HEK293 (cell line): ENCODE data around the gene DARS2.

ENCODE experiments used
- BCL11A ChIP-seq: fragments of 450-650 bp; formaldehyde crosslinking; IDR thresholded peaks from 2 replicates; pipeline ENCODE4 v1.5.1; 2016; ENCODE audit warnings: low read depth, missing biosample characterization, missing genetic modification characterization
- GLIS1 ChIP-seq: fragments of 450-650 bp; formaldehyde crosslinking; IDR thresholded peaks from 2 replicates; pipeline ENCODE4 v1.5.1; 2016; ENCODE audit warnings: missing biosample characterization, missing genetic modification characterization
- KLF7 ChIP-seq: fragments of 450-650 bp; formaldehyde crosslinking; IDR thresholded peaks from 2 replicates; pipeline ENCODE4 v1.5.1; 2016; ENCODE audit warnings: missing biosample characterization, missing genetic modification characterization, borderline replicate concordance
- KLF9 ChIP-seq: fragments of 450-650 bp; formaldehyde crosslinking; IDR thresholded peaks from 2 replicates; pipeline ENCODE4 v1.5.1; 2016; ENCODE audit warnings: missing biosample characterization, missing genetic modification characterization, low read depth
- MZF1 ChIP-seq: fragments of 450-650 bp; formaldehyde crosslinking; IDR thresholded peaks from 2 replicates; pipeline ENCODE4 v1.5.1; 2017; ENCODE audit warnings: missing biosample characterization, missing genetic modification characterization, borderline replicate concordance
- SALL2 ChIP-seq: fragments of 450-650 bp; formaldehyde crosslinking; IDR thresholded peaks from 2 replicates; pipeline ENCODE4 v1.5.0; 2017; ENCODE audit warnings: missing biosample characterization, mild to moderate bottlenecking, missing genetic modification characterization, borderline replicate concordance
- SP7 ChIP-seq: fragments of 450-650 bp; formaldehyde crosslinking; IDR thresholded peaks from 2 replicates; pipeline ENCODE4 v1.5.1; 2016; ENCODE audit warnings: missing biosample characterization, missing genetic modification characterization
- ZIC2 ChIP-seq: fragments of 450-650 bp; formaldehyde crosslinking; IDR thresholded peaks from 2 replicates; pipeline ENCODE4 v1.5.1; 2016; ENCODE audit warnings: missing biosample characterization, missing genetic modification characterization
- ZNF112 ChIP-seq: fragments of 450-650 bp; formaldehyde crosslinking; IDR thresholded peaks from 2 replicates; pipeline ENCODE4 v1.5.0; 2017; ENCODE audit warnings: missing biosample characterization, missing genetic modification characterization
- ZNF155 ChIP-seq: fragments of 450-650 bp; formaldehyde crosslinking; IDR thresholded peaks from 2 replicates; pipeline ENCODE4 v1.5.1; 2016; ENCODE audit warnings: missing biosample characterization, missing genetic modification characterization
- ZNF174 ChIP-seq: fragments of 450-650 bp; formaldehyde crosslinking; IDR thresholded peaks from 2 replicates; pipeline ENCODE4 v1.5.0; 2017; ENCODE audit warnings: missing biosample characterization, mild to moderate bottlenecking, missing genetic modification characterization
- ZNF184 ChIP-seq: fragments of 450-650 bp; IDR thresholded peaks from 2 replicates; pipeline ENCODE4 v1.5.1; 2018; ENCODE audit warnings: missing biosample characterization, mild to moderate bottlenecking, missing genetic modification characterization
- ZNF2 ChIP-seq: fragments of 450-650 bp; formaldehyde crosslinking; IDR thresholded peaks from 2 replicates; pipeline ENCODE4 v1.5.1; 2016; ENCODE audit warnings: missing biosample characterization, missing genetic modification characterization
- ZNF266 ChIP-seq: fragments of 450-650 bp; formaldehyde crosslinking; IDR thresholded peaks from 2 replicates; pipeline ENCODE4 v1.5.1; 2016; ENCODE audit warnings: missing biosample characterization, missing genetic modification characterization, low read depth
- ZNF274 ChIP-seq, 2 experiments: fragments of 200-500 bp in 1 of 2; fragments of 450-650 bp in 1 of 2; sonication (Bioruptor generic) in 1 of 2; formaldehyde crosslinking in 1 of 2; IDR thresholded peaks; 2 replicates each; pipeline versions ENCODE4 v1.5.1 to v1.6.1; 2014 to 2016; ENCODE audit warnings: borderline replicate concordance in 1 of 2, inconsistent platforms in 1 of 2, low read length in 1 of 2, missing biosample characterization in 1 of 2, missing genetic modification characterization in 1 of 2
- ZNF302 ChIP-seq: fragments of 450-650 bp; formaldehyde crosslinking; IDR thresholded peaks from 2 replicates; pipeline ENCODE4 v1.5.1; 2016; ENCODE audit warnings: missing biosample characterization, missing genetic modification characterization, low read depth
- ZNF324 ChIP-seq: fragments of 450-650 bp; formaldehyde crosslinking; IDR thresholded peaks from 2 replicates; pipeline ENCODE4 v1.5.1; 2016; ENCODE audit warnings: missing biosample characterization, missing genetic modification characterization
- ZNF394 ChIP-seq: fragments of 450-650 bp; formaldehyde crosslinking; IDR thresholded peaks from 2 replicates; pipeline ENCODE4 v1.5.1; 2016; ENCODE audit warnings: missing biosample characterization, missing genetic modification characterization, mild to moderate bottlenecking, moderate library complexity, borderline replicate concordance
- ZNF48 ChIP-seq: fragments of 450-650 bp; formaldehyde crosslinking; IDR thresholded peaks from 2 replicates; pipeline ENCODE4 v1.5.1; 2016; ENCODE audit warnings: missing biosample characterization, missing genetic modification characterization
- ZNF514 ChIP-seq: fragments of 450-650 bp; formaldehyde crosslinking; IDR thresholded peaks from 2 replicates; pipeline ENCODE4 v1.5.1; 2016; ENCODE audit warnings: missing biosample characterization, missing genetic modification characterization
- ZNF530 ChIP-seq: fragments of 450-650 bp; formaldehyde crosslinking; IDR thresholded peaks from 2 replicates; pipeline ENCODE4 v1.5.1; 2016; ENCODE audit warnings: low read depth, missing biosample characterization, missing genetic modification characterization
- ZNF548 ChIP-seq: fragments of 450-650 bp; formaldehyde crosslinking; IDR thresholded peaks from 2 replicates; pipeline ENCODE4 v1.5.1; 2016; ENCODE audit warnings: missing biosample characterization, missing genetic modification characterization
- ZNF549 ChIP-seq: fragments of 450-650 bp; IDR thresholded peaks from 2 replicates; pipeline ENCODE4 v1.5.1; 2018; ENCODE audit warnings: missing biosample characterization, missing genetic modification characterization, mild to moderate bottlenecking, inconsistent platforms, moderate library complexity
- ZNF660 ChIP-seq: fragments of 450-650 bp; IDR thresholded peaks from 2 replicates; pipeline ENCODE4 v1.5.1; 2018; ENCODE audit warnings: missing biosample characterization, mild to moderate bottlenecking, missing genetic modification characterization
- ZNF776 ChIP-seq: fragments of 450-650 bp; formaldehyde crosslinking; IDR thresholded peaks from 2 replicates; pipeline ENCODE4 v1.5.0; 2017; ENCODE audit warnings: missing biosample characterization, missing genetic modification characterization, borderline replicate concordance
- TF ChIP-seq, protein P1 (sequence below): fragments of 450-650 bp; formaldehyde crosslinking; IDR thresholded peaks from 2 replicates; pipeline ENCODE4 v1.5.1; 2016; ENCODE audit warnings: missing biosample characterization, missing genetic modification characterization
- TF ChIP-seq, protein P2 (sequence below): fragments of 450-650 bp; formaldehyde crosslinking; IDR thresholded peaks from 2 replicates; pipeline ENCODE4 v1.5.1; 2016; ENCODE audit warnings: missing biosample characterization, missing genetic modification characterization
- TF ChIP-seq, protein P3 (sequence below): fragments of 450-650 bp; formaldehyde crosslinking; optimal IDR thresholded peaks from 2 replicates; pipeline ENCODE3; 2016; ENCODE audit warnings: missing biosample characterization, mild to moderate bottlenecking, missing genetic modification characterization
- TF ChIP-seq, protein P4 (sequence below): fragments of 450-650 bp; formaldehyde crosslinking; IDR thresholded peaks from 2 replicates; pipeline ENCODE4 v1.5.1; 2016; ENCODE audit warnings: missing biosample characterization, missing genetic modification characterization
- TF ChIP-seq, protein P5 (sequence below): fragments of 450-650 bp; formaldehyde crosslinking; IDR thresholded peaks from 2 replicates; pipeline ENCODE4 v1.5.1; 2016; ENCODE audit warnings: missing biosample characterization, missing genetic modification characterization, low read depth
- TF ChIP-seq, protein P6 (sequence below): fragments of 450-650 bp; formaldehyde crosslinking; IDR thresholded peaks from 2 replicates; pipeline ENCODE4 v1.5.1; 2016; ENCODE audit warnings: missing biosample characterization, missing genetic modification characterization

The DARS2 gene

DNA sequence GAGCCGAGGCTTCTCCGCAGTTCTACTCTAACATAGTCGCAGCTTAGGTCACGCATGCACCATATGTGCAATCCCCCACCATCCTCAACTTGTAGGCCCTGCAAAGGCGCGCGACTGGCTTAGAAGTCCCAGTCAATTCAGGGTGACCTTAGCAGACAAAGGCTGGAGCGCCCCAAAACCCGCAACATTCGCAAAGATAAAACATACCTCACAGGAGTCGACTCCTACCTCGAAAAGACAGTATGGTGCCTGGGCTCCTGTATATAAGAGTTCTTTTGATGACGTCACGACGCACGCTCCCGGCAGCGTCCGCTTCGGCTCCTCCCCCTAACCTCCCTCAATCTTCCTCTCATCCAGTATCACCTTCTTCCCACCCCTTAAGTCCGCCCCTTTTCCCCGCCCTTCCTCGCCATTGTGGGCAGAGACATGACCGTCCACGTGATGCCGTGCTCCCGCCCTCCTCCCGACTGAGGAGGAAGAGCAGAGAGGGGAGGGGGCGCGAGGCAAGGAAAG, 43.3 kb downstream of the DARS2 start, which contains the start of gene GAS5 (continued):
- TF ChIP-seq MZF1 (tag by site-specific recombination) (no peak; the same call in 1 of the 2 replicates), ZNF548 (tag by site-specific recombination) (no peak), ZNF549 (tag by site-specific recombination) (no peak), ZNF155 (tag by site-specific recombination) (no peak), ZNF112 (tag by site-specific recombination) (no peak), ZNF776 (tag by site-specific recombination) (no peak), ZNF394 (tag by site-specific recombination) (0 out of 2 replicates have a peak, but pooled peaks have one; percentile 40), ZNF266 (tag by site-specific recombination) (no peak), ZNF660 (peak; percentile 95), BCL11A (tag by site-specific recombination) (no peak), KLF9 (tag by site-specific recombination) (no peak), ZNF174 (tag by site-specific recombination) (no peak), ZNF530 (tag by site-specific recombination) (no peak), GLIS1 (no peak), ZNF514 (tag by site-specific recombination) (no peak), SP7 (peak; percentile 38), ZIC2 (tag by site-specific recombination) (peak; percentile 63; the same call in 1 of the 2 replicates), ZNF324 (tag by site-specific recombination) (peak; percentile 69), ZNF302 (tag by site-specific recombination) (no peak), KLF7 (tag by site-specific recombination) (no peak), ZNF2 (tag by site-specific recombination) (peak; percentile 95), ZNF48 (tag by site-specific recombination) (no peak), ZNF274 (IDR thresholded peaks at IDR 0.05; ENCODE audit: low read length) (no peak), ZNF274 (tag by site-specific recombination; IDR thresholded peaks at IDR 0.05; ENCODE audit: borderline replicate concordance) (no peak), SALL2 (tag by site-specific recombination) (no peak), ZNF184 (tag by site-specific recombination) (no peak; the same call in 1 of the 2 replicates)
- TF ChIP-seq, protein P1, sequence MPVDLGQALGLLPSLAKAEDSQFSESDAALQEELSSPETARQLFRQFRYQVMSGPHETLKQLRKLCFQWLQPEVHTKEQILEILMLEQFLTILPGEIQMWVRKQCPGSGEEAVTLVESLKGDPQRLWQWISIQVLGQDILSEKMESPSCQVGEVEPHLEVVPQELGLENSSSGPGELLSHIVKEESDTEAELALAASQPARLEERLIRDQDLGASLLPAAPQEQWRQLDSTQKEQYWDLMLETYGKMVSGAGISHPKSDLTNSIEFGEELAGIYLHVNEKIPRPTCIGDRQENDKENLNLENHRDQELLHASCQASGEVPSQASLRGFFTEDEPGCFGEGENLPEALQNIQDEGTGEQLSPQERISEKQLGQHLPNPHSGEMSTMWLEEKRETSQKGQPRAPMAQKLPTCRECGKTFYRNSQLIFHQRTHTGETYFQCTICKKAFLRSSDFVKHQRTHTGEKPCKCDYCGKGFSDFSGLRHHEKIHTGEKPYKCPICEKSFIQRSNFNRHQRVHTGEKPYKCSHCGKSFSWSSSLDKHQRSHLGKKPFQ = no peak
- TF ChIP-seq, protein P2, sequence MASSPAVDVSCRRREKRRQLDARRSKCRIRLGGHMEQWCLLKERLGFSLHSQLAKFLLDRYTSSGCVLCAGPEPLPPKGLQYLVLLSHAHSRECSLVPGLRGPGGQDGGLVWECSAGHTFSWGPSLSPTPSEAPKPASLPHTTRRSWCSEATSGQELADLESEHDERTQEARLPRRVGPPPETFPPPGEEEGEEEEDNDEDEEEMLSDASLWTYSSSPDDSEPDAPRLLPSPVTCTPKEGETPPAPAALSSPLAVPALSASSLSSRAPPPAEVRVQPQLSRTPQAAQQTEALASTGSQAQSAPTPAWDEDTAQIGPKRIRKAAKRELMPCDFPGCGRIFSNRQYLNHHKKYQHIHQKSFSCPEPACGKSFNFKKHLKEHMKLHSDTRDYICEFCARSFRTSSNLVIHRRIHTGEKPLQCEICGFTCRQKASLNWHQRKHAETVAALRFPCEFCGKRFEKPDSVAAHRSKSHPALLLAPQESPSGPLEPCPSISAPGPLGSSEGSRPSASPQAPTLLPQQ (tag by site-specific recombination) = peak; percentile 47
- TF ChIP-seq, protein P3, sequence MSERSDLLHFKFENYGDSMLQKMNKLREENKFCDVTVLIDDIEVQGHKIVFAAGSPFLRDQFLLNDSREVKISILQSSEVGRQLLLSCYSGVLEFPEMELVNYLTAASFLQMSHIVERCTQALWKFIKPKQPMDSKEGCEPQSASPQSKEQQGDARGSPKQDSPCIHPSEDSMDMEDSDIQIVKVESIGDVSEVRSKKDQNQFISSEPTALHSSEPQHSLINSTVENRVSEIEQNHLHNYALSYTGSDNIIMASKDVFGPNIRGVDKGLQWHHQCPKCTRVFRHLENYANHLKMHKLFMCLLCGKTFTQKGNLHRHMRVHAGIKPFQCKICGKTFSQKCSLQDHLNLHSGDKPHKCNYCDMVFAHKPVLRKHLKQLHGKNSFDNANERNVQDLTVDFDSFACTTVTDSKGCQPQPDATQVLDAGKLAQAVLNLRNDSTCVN (tag by site-specific recombination) = peak; percentile 55
- TF ChIP-seq, protein P4, sequence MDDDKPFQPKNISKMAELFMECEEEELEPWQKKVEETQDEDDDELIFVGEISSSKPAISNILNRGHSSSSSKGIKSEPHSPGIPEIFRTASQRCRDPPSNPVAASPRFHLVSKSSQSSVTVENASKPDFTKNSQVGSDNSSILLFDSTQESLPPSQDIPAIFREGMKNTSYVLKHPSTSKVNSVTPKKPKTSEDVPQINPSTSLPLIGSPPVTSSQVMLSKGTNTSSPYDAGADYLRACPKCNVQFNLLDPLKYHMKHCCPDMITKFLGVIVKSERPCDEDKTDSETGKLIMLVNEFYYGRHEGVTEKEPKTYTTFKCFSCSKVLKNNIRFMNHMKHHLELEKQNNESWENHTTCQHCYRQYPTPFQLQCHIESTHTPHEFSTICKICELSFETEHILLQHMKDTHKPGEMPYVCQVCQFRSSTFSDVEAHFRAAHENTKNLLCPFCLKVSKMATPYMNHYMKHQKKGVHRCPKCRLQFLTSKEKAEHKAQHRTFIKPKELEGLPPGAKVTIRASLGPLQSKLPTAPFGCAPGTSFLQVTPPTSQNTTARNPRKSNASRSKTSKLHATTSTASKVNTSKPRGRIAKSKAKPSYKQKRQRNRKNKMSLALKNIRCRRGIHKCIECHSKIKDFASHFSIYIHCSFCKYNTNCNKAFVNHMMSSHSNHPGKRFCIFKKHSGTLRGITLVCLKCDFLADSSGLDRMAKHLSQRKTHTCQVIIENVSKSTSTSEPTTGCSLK (tag by site-specific recombination) = no peak
- TF ChIP-seq, protein P5, sequence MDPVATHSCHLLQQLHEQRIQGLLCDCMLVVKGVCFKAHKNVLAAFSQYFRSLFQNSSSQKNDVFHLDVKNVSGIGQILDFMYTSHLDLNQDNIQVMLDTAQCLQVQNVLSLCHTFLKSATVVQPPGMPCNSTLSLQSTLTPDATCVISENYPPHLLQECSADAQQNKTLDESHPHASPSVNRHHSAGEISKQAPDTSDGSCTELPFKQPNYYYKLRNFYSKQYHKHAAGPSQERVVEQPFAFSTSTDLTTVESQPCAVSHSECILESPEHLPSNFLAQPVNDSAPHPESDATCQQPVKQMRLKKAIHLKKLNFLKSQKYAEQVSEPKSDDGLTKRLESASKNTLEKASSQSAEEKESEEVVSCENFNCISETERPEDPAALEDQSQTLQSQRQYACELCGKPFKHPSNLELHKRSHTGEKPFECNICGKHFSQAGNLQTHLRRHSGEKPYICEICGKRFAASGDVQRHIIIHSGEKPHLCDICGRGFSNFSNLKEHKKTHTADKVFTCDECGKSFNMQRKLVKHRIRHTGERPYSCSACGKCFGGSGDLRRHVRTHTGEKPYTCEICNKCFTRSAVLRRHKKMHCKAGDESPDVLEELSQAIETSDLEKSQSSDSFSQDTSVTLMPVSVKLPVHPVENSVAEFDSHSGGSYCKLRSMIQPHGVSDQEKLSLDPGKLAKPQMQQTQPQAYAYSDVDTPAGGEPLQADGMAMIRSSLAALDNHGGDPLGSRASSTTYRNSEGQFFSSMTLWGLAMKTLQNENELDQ (tag by site-specific recombination) = no peak
- TF ChIP-seq, protein P6, sequence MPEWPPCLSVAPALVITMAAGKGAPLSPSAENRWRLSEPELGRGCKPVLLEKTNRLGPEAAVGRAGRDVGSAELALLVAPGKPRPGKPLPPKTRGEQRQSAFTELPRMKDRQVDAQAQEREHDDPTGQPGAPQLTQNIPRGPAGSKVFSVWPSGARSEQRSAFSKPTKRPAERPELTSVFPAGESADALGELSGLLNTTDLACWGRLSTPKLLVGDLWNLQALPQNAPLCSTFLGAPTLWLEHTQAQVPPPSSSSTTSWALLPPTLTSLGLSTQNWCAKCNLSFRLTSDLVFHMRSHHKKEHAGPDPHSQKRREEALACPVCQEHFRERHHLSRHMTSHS (tag by site-specific recombination) = no peak
